KOPT-K1 (cell line): ENCODE measurements around the gene YARS2.
"Not testable (repeated sequence)": the region's sequence is repeated elsewhere in the genome, so short reads cannot be mapped to it uniquely, and the experiment has no call there.

Source experiments
- H3K27ac ChIP-seq: fragments of 200-600 bp; sonication (generic); 2 replicates; pipeline ENCODE4 v1.5.1; 2016; ENCODE audit warnings: antibody characterized with exemption, mild to moderate bottlenecking, low read depth, low read length; ENCODE audit not compliant: poor library complexity, severe bottlenecking
- H3K36me3 ChIP-seq: fragments of 200-600 bp; sonication (generic); 2 replicates; pipeline ENCODE4 v1.5.1; 2017; ENCODE audit warnings: antibody characterized with exemption, mild to moderate bottlenecking, low read length, moderate library complexity; ENCODE audit not compliant: insufficient read depth
- H3K9me3 ChIP-seq: fragments of 200-600 bp; sonication (generic); 2 replicates; pipeline ENCODE4 v1.5.1; 2017; ENCODE audit warnings: antibody characterized with exemption, low read length, mild to moderate bottlenecking; ENCODE audit not compliant: insufficient read depth, poor library complexity, severe bottlenecking

The YARS2 gene

DNA sequence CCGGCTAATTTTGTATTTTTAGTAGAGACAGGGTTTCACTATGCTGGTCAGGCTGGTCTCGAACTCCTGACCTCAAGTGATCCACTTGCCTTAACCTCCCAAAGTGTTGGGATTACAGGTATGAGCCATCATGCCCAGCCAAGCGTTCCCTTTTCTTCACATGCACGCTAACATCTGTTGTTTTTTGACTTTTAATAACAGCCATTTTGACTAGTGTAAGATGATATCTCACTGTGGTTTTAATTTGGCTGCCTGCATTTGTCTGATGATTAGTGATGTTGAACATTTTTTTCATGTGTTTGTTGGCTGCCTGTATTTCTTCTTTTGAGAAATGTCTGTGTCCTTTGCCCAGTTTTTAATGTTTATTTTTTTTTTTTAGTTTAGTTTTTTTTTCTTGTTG lies 10.2 kb upstream of the YARS2 start:
- H3K36me3 ChIP-seq: no peaks in the 10 kb centered on the region
- H3K27ac ChIP-seq: no peak overlapping the region
- H3K9me3 ChIP-seq: no peaks in the 10 kb centered on the region

DNA sequence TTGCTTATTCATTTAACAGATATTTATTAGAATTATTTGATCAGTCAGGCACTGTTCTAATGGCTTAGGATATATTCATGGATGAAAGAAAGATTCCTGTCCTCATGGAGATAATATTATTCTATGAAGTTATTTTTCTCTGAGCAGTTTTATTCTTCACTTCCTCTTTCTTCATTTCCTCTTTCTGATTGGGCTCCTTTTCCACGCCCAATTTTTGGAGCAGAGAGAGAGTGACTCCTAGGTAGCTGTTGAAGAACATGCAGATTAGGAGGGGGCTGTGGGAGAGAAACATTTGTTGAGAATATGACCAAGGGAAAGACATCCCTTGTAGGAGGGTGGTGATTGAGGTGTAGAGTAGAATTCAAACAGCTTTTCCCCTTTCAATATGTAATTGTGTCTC lies 6.0 kb upstream of the YARS2 start:
- no peaks in the 10 kb centered on the region for H3K9me3 ChIP-seq
- H3K36me3 ChIP-seq: no peaks in the 10 kb centered on the region
- no peak overlapping the region for H3K27ac ChIP-seq

DNA sequence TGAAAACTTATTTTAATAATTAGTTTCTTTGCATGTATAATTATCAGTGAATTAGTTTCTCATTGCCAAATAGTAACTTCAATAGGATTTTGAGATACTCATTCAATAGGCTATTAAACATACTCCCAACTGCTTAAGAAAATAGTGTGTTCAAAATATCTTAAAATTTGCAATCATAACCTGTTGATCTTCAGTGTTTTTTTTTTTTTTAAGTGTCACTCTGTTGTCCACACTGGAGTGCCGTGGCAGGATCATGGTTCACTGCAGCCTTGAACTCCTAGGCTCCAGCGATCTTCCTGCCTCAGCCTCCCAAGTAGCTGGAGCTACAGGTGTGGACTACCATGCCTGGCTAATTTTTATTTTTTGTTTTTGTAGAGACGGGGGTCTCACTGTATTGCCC lies 1.5 kb upstream of the YARS2 start:
- Histone ChIP-seq H3K36me3 (peaks cover 21% of the 10 kb centered on the region), H3K9me3 (no peaks in the 10 kb centered on the region), H3K27ac (no peak overlapping the region)

DNA sequence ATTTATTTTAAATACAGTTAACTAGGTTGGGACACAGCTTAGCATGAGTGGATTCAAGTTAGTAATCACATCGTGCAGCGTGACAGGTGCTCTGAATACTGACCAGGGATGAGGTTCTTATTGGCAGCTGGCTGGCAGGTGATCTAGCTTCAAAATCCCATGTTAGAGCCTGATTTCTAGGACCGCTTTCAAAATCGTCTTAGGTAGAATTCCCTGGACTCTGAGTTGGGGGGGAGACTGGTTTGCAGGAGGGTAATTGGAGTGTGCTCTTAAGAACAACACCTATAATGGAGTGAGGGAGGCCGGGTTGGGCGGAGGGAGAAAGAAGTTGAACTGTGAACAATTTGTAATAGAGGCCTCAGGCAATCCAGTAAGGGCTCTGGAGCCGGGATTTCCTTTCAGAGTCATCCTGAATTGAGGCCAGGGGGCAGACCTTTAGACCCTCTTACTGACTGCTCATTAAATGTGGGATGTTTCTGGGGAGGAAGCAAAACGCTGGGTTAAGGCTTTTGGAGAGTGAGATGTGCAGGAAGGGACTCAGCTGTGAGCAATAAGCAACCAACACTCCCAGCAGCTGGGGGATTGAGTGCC lies 874 bp upstream of the YARS2 start:
- no peaks in the 10 kb centered on the region for H3K9me3 ChIP-seq
- H3K36me3 ChIP-seq: peaks cover 27% of the 10 kb centered on the region
- no peak overlapping the region for H3K27ac ChIP-seq

DNA sequence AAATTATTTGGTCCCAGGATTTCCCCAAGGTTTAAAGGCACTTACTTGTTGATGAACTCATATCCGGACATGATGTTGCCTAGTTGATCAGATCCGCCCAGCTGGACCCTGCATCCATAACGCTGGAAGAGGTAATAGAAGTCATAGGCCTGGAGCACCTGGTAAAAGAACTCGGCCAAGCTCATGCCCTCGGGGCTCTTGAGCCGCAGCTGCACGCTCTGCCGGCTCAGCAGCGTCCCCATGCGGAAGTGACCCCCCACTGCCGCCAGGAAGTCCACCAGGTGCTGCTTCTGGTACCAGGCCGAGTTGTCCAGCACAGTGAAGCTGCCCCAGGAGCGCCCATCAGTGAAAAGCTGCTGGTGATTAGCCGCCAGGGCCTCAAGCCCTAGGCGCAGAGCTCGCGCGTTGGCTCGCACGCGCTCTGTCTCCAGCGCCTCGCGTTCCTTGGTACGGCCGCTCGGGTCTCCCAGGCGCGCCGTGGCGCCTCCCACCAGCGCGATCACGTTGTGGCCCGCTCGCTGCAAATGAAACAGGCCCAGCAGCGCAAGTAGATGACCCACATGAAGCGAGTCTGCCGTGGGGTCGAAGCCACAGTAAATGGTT lies 545 bp downstream of the YARS2 start:
- peaks cover 42% of the 10 kb centered on the region for H3K36me3 ChIP-seq
- H3K9me3 ChIP-seq: no peaks in the 10 kb centered on the region
- H3K27ac ChIP-seq: peak overlapping the region; percentile 79

DNA sequence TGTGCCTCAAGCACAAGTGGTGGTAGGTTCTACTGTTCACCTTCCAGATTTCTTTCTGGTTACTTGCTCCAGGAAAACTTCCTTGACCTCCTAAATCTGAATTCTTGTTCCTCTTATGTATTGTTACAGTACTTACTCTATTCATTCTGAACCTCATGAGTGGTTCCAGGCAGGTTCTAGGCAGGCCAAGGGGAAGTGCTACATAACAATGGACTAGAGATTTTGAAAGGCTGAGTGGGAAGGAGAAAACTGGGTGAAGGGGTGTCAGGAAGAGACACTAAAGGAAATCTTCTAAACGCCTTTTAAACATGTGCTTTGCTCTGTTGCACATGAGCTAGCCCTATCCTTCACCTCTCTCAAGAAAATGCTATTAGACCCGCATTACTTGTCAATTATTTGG lies 1.6 kb downstream of the YARS2 start:
- Histone ChIP-seq H3K27ac (no peak overlapping the region), H3K36me3 (peaks cover 52% of the 10 kb centered on the region), H3K9me3 (no peaks in the 10 kb centered on the region)

DNA sequence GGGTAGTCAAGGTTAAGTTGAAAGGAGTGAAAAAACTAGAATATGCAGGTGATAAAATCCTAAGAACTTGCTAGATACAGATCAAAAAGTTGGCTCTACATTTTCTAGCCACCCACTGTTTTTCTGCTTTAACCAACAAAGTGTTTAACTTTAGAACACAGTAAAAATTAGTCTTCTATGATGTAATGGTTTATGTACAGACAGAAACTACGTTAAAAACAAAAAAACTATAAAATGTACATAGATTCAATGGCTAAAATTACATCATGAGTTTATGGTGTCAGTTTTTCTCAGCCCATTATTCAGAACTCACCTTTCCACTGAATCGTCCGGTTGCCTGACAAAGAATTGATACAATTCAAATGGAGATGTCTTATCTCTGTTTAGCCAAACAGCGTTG lies 2.1 kb downstream of the YARS2 start:
- Histone ChIP-seq H3K27ac (no peak overlapping the region), H3K9me3 (no peaks in the 10 kb centered on the region), H3K36me3 (peaks cover 57% of the 10 kb centered on the region)

DNA sequence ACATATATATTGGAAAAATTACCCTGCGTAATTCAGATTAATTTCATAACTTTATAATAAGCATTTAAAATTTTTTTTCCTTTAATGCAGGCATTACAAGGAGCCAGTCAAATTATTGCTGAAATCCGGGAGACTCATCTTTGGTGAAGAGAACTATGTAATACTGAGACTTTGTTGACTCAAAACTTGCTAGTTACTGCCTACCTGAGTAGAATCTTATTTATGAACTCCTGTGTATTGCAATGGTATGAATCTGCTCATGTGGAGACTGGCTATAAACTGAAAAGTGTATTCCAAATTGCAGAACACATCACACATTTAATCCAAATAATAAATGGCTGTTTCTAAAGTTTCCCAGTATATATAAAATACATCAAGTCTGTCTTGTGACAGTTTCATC lies 12.4 kb downstream of the YARS2 start:
- Histone ChIP-seq H3K36me3 (peaks cover 100% of the 10 kb centered on the region), H3K27ac (no peak overlapping the region), H3K9me3 (no peaks in the 10 kb centered on the region)

DNA sequence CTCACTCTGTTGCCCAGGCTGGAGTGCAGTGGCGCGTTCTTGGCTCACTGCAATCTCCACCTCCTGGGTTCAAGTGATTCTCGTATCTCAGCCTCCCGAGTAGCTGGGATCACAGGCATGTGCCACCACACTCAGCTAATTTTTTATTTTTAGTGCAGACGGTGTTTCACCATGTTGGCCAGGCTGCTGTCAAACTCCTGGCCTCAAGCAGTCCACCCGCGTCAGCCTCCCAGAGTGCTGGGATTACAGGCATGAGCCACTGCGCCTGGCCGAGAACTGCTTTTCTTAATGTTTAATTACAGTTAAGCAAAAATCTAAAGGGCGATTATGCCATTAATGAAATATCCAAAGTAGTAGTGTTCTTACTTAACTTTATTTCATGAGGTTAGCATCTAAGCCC lies 13.6 kb downstream of the YARS2 start:
- no peaks in the 10 kb centered on the region for H3K9me3 ChIP-seq
- H3K36me3 ChIP-seq: peaks cover 100% of the 10 kb centered on the region
- no peak overlapping the region for H3K27ac ChIP-seq

DNA sequence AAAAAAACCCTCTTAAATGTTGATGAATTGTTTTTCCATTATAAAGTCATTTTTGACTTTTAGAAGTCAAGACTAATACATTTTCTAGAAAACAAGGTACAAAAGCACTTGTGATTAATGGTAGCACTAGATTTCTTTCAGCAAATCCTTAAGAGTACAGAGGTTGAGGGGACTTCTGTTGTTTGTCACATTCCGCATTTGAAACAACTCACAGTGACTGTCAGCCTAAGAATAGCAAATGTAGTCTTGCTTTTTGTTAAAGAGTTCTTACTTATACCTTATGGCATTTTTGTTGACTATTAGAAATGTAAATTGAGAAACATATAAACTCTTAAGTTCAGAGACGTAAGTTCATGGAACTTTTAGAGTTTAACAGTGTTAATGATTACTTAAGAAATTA lies 16.4 kb downstream of the YARS2 start:
- no peaks in the 10 kb centered on the region for H3K9me3 ChIP-seq
- H3K36me3 ChIP-seq: peaks cover 100% of the 10 kb centered on the region
- no peak overlapping the region for H3K27ac ChIP-seq

DNA sequence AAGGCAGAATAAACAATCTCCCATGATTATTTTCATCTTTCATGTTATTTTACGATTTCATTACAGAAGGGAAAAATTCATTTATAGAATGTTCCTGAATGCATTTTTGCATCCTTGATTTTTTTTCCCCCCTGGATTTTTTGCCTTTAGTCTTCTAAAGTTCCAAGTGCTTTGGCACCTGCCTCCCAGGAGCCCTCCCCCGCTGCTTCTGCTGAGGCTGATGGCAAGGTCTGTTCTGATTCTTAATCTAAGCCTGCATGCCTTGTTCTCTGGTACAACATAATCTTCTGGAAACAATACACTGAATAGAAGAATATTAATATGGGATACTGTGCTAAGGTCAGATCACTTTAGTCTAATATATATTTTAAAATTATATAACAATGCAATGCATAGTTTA lies 18.0 kb downstream of the YARS2 start:
- no peaks in the 10 kb centered on the region for H3K9me3 ChIP-seq
- H3K36me3 ChIP-seq: peaks cover 100% of the 10 kb centered on the region
- H3K27ac ChIP-seq: no peak overlapping the region

DNA sequence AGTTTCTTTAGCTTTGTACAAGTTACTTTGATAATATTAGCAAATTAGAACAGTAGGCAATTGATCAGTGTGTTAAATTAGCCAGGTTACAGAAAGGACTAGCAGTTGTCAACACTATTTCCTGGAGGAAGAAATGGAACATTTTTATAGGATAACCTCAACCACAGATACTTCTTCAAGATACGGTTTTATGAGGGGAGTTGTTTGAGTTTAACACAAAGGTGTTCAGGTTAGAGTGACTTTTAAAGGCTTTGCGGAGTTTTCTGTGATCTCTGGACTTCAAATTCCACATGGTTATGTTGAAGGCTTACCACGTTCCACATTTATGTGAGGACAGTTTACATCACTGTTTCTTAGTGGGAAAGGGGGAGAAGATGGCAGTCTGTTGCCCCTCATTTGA lies 19.3 kb downstream of the YARS2 start:
- H3K9me3 ChIP-seq: no peaks in the 10 kb centered on the region
- H3K36me3 ChIP-seq: peaks cover 100% of the 10 kb centered on the region
- H3K27ac ChIP-seq: no peak overlapping the region

DNA sequence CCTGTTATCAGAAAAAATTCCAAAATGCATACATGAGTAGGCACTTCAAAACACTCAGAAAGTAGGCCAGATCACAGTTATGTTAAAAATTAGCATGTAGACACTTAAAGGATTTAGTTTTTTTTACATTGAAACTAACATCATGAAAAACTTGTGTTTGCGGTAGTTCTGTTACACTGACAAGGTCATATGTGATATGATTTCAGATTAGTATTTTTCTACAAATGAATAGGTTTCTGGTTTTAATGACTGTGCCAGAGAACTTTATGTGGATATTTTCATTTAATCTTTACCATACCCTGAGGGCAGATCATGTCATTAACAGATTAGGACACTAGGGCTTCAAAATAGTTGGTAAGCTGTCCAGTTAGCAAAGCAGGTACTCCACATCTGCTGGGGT lies 20.7 kb downstream of the YARS2 start:
- no peak overlapping the region for H3K27ac ChIP-seq
- no peaks in the 10 kb centered on the region for H3K9me3 ChIP-seq
- H3K36me3 ChIP-seq: peaks cover 99% of the 10 kb centered on the region

DNA sequence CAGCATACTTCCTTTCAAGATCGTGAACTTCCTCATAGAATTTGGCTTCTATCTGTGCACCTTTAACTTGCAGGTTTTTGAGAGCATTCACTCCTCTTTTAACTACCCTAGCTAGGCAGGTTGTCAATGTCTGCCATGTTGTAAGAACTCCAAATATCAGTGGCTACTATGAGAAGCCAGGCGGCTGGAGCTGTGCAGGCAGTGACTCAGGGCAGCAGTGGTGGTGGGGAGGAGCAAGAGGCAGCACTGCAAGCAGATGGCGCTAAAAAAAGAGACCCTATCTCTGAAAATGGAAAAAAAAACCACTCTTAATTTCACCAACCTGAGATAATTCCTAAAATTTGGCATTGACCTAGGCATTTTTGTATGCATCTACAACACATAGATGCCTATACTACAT lies 28.5 kb downstream of the YARS2 start:
- Histone ChIP-seq H3K9me3 (no peaks in the 10 kb centered on the region), H3K27ac (no peak overlapping the region), H3K36me3 (peaks cover 93% of the 10 kb centered on the region)

DNA sequence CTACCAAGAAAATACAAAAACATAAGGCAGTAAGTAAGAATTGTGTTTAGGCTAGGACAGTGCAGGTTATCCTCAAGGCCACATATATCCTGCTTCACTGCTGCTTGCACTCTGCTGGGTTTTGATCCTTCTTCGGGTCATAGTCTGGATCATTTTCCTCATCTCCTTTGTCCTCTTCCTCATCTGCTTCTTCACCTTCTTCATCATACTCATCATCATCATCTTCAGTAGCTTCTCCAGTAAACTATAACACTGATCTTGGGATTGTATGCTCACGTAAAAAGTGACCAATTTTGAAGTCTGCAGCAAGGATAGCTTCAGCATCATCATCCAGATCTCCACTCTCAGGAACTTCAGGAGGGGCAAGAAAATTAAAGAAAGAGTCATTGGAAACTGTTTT lies 29.4 kb downstream of the YARS2 start:
- Histone ChIP-seq H3K9me3 (no peaks in the 10 kb centered on the region), H3K27ac (no peak overlapping the region), H3K36me3 (peaks cover 93% of the 10 kb centered on the region)

DNA sequence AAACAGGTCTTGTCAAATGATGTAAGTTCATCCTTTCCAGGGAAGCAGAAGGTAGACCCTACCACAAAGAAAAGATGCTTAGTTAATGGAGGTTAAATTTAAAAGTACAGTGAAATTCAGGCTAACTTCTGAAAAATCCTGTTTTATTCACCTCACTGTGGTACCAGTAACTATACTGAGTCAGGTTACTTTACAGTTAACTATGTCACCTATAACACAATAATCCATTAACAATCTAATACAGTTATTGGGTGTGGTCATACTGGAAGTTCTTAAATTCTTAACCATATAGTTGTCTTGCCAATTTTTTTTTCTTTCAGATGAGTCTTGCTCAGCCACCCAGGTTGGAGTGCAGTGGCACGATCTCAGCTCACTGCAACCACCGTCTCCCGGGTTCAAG lies 30.4 kb downstream of the YARS2 start:
- not testable (repeated sequence) for H3K27ac ChIP-seq, H3K9me3 ChIP-seq
- peaks cover 93% of the 10 kb centered on the region for H3K36me3 ChIP-seq
